ENCODE data around the gene PARP14.

Gene PARP14

GRCh38 chr3:122770521-122771202 lies 90.0 kb downstream of the PARP14 start:
- no peak for DNase-seq

- DNase-seq: no peak
These were observed 92.2 kb downstream of the PARP14 start for GRCh38 chr3:122772827-122773226.

- no peak for DNase-seq
These were observed 93.4 kb downstream of the PARP14 start for GRCh38 chr3:122773944-122774509.

- DNase-seq: no peak
These were observed 93.9 kb downstream of the PARP14 start for GRCh38 chr3:122774564-122774963.

GRCh38 chr3:122776675-122777468 lies 96.2 kb downstream of the PARP14 start:
- DNase-seq: no peak

- no peak for DNase-seq
These were observed 96.9 kb downstream of the PARP14 start for GRCh38 chr3:122777563-122777962.

All from NCI-H748 treated with DMSO at 0.1 percent for 48 hours (cell line).